Measurements from ENCODE around the gene FAM168A.
A peak's percentile ranks its signal among the peaks of the same experiment; 100 is the strongest.
"Not testable (repeated sequence)": the region's sequence is repeated elsewhere in the genome, so short reads cannot be mapped to it uniquely, and the experiment has no call there.

Gene FAM168A

DNA sequence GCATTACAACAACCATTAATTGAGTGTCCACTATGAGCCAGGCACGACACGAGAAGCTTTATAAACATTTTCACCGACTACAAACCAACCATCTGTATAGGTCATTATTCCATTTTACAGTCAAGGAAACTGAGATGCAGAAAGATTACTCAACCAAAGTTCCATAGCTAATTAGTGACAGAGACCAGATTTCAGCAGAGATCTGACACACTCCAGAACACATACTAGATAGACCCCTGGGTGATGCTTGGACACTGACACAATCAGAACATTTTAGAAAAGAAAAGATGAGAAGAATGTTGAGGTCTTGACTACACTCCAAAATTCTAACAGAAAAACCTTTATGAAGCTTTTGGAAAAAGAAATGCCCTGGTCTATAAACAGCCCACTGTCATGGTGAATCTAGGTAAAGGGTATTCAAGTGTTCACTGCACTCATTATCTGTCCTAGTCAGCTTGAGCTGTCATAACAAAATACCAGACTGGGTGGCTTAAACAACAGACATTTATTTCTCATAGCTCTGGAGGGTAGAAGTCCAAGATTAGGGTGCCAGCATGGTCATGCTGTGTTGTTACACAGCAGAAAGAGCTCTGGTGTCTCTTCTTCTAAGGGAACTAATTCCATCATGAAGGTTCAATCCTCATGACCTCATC, 132.8 kb downstream of the FAM168A start:
- DNase-seq = peak; percentile 21

- no peak for DNase-seq
Observed at GRCh38 chr11:73464347-73464746, 133.6 kb downstream of the FAM168A start.

DNA sequence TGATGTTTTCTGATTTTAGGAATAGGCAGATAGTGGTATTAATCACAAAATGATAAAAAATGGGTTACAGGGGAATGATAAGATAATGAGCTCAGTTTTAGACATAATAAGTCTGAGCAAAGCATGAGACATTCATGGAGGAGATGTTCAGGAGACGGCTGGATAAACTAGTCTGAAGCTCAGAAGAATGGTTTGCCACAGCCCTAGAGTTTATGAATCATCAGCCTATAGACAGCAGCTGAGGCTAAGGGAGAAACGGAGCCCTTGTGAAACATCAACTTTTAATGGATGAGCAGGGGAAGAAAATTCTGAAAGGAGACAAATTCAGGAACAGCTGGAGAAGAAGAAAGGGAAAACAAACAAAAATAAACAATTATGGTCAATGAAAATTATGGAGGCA, 134.6 kb downstream of the FAM168A start:
- peak; percentile 59 for DNase-seq

DNA sequence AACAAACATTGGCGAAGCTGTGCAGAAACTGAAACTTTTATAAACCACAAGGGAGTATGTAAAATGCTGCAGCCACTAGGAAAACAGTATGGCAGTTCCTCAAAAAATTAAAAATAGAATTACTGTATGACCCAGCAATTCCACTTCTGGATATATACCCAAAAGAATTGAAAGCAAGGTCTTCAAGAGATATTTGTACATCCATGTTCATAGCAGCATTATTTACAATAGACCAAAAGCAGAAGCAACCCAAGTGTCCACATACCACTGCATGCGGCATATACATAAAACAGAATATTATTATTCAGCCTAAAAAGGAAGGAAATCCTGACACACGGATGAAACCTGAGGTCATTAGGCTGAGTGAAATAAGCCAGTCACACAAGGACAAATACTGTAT, 135.9 kb downstream of the FAM168A start:
- no peak for DNase-seq

DNA sequence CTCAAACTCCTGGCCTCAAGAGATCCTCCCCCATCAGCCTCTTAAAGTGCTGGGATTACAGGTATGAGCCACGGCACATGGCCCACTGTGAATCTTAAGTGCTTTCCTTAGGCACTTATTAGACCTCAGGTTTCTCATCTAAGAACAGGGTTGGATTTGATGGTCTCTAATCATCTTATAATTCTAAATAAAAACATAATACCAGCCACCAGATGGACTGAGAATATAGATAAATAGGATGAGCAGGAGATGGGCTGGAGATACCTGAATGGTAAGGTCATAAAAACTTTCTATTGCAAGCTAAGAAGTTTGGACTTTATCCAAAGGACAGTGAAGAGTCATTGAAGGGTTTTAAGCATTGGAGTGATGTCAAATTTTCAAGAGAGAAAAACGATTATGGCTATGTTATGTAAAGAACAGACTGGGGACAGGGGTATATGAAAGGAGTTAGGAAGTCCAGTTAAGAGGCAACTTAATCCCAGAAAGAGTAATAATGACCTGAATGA, 136.5 kb downstream of the FAM168A start:
- DNase-seq = no peak

DNA sequence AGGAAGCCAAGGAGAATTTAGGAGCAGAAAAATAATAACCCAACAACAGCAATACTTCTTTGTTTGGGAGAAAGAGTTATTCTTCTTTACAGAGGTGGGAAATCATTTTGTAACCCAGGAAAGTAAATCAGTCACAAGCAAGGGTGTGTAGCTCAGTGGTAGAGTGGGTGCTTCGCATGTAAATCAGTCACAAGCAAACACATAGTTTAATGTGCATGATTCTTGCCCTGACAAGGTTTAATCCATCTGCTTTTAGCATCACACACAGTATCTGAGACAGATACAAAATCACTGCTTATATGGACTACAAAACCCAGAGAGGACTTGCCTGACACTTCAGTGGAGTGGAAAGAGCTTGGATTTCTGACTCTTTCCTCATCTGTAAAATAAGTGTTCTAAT, 139.7 kb downstream of the FAM168A start:
- DNase-seq = no peak

DNA sequence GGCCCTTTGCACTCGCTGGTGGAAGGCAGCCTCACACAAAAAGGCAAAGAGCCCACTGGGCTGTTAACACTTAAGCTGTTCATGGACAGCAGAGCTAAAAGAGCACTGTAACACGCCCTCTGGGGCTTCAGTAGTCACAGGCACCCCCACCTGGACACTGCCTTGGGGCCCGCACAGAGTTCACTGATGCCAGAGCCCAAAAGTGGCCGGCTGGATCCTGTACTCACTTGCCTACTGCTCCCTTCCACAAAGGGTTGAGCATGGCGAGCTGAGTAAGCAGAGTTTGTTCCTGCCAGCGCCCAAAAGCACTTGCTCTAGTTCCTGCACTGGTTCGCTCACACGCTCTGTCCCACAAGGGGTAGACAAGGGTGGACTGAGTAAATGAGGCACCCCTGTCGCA, 142.9 kb downstream of the FAM168A start:
- DNase-seq = no peak

- DNase-seq = no peak
Observed at GRCh38 chr11:73453562-73453961, 144.3 kb downstream of the FAM168A start.

DNA sequence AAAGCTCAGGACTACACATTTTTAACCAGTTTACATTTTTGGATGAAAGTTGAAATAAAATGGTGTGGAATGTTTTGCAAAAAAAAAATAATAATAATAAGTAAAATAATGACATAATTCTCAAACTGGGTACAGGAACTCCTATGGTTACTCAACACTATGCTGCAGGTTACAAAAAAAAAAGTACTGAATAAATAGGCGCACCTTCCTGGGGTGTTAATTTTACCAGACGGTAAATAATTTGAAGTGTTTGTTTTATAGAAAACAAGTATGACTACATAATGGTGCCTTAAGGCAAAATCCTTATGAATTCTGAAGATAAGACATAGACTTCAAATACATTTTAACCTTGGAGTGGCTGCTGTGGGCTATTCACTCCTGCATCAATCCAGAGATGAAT, 145.2 kb downstream of the FAM168A start:
- DNase-seq = no peak

DNA sequence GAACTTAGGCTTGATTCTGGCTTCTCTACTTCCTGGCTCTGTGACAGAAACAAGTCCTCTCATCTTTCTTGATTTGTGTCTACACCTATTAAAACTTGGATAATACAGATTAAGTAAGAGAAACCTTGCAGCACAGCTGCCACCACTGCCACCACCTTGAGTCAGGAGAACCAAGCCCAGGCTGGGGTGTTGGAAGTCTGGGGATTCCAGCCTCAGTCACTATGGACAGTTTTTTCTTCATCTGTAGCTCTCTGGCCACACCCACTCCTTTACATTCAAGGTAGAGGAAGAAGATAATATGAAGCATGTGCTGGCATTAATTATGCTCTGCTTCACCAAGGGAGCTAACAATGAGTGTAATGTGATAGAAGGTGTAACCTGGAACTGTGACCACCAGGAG, 146.0 kb downstream of the FAM168A start:
- DNase-seq = no peak

GRCh38 chr11:73446766-73447165, 151.1 kb downstream of the FAM168A start:
- DNase-seq = no peak

DNA sequence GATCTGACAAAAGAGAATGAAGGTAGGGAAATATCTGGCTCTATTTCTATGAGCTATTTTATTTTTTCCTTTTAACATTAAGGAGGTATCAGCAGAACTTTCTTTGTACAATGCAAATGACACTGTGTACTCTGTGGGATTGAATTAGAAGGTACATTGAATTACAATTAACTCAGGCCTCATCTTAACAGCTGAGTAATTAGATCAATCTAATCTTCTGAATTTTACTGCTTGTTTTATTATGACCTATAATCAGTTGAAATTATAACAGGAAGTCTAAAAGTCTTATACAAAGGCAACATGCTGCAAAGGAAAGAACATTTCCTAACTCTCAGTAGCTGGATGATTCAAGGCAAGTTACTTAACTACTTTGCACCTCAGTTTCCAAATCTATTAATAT, 151.9 kb downstream of the FAM168A start:
- DNase-seq = no peak

DNA sequence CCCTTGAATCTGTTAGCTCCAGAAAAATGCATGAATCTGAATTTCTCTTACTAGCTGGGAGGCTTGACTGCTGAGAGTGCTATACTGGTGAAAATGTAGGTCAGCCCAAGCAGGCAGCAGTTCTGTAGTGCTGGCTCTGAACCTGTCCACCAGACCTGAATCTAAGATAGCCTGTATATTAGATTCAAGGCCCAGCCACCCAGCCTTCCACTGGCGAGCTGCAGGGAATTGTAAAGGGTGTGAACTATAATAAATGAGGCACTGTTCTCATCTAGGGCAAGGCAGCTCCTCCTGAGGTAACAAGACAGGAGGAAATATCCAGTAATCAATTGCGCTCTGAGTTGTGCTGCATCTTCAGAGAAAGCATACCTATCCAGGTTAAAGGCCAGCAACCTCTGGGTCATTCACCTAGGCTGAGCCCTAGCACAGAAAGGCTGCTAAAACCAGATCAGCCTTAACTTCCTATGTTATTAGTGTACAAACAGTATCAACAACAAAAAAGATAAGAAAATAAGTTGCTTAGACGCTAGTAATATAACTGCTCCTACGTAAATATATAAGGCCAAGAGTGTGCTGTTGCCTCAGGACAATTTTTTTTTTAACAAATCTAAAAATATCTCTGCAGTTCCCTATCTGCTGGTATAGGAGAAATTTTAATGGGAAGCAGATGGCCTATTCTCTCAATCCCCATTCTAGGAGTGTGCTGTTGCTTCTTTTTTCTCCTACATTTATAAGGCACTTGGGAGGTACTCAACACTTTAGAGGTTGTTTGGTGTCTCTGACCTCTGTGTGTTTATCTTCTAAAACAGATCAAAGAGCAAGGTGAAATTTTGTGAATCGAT, 158.7 kb downstream of the FAM168A start:
- DNase-seq = peak; percentile 71

DNA sequence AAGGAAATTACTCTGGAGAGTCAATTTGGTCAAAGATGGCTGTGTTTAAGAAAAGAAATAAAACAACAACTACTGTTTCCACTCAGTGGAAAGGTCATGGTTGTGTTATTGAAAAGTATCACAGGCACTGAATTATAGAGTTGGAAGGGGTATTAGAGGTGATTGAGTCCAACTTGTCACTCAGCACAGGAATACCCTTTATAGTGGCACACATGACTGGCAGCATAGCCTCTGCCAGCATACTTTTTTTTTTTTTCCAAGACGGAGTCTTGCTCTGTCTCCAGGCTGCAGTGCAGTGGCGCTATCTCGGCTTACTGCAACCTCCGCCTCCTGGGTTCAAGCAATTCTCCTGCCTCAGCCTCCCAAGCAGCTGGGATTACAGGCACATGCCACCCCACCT, 161.1 kb downstream of the FAM168A start:
- DNase-seq = not testable (repeated sequence)

GRCh38 chr11:73431396-73431795, 166.5 kb downstream of the FAM168A start:
- DNase-seq = no peak

GRCh38 chr11:73430326-73430725, 167.6 kb downstream of the FAM168A start:
- no peak for DNase-seq

GRCh38 chr11:73429121-73429750, 168.7 kb downstream of the FAM168A start:
- peak; percentile 46 for DNase-seq

- no peak for DNase-seq
Observed at GRCh38 chr11:73428699-73429098, 169.2 kb downstream of the FAM168A start.

DNA sequence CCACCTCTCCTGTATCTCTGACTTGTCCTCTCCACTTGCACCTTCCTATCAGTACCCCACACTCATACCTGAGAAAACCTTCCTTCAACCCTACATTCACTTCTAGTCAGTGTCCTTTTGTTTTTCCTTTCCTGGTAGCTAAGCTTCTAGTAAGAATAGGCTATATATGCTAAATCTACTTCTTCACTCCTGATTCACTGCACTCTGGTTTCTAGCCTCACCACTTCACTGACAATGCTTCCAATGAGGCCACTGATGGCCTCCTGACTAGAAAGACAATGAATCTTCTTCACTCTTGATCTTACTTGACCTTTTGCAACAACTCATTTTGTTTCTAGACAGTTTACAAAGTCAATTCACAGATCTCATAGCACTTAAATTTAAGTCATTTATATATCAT, 169.7 kb downstream of the FAM168A start:
- DNase-seq = no peak

DNA sequence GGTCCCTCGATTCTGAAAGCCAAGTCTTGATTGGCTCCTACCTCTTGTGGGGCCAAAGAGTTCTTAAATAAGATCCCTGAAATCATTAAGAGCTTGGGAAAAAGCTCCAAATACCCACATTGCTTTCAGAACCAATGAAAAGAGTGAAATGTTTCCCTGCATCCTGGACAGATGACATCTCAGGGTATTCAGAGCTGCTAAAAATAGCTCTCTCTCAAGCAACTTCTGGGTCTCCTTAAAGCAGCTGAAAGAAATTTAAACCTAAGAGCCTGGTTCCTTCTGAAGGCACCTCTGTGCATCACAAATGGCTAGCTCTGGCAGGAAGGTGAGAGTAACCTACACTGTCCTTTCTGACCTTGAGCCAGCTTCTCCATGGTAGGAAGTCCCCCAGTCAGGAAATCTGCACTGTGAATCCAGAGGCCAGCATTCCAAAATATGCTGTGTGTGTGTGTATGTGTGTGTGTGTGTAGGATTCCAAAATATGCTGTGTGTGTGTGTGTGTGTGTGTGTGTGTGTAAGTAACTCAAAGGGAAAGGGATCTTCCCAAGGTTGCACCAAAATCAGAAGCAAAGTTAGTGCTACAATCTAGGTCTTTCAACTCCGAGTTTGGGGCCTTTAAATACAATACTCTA, 171.6 kb downstream of the FAM168A start:
- DNase-seq = peak; percentile 75

GRCh38 chr11:73425108-73425507, 172.8 kb downstream of the FAM168A start:
- DNase-seq = no peak

DNA sequence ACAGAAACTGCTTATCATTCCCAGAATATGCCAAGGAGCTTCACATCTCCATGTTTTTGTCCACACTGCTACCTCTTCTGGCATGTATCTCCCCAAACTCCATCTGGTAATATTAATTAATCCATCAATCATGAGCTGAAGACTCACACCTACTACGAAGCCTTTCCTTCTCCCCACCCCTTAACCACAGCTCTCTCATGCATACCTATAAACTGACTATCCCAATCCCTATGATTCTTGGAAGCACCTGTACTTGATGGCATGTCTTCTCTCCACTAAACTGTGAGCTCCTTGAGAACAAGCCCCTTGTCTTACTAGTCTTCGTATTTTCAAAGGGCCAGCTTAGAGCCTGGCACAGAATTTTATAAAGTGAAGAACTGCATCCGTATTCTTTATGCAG, 174.4 kb downstream of the FAM168A start:
- DNase-seq = no peak

- DNase-seq = no peak
Observed at GRCh38 chr11:73422886-73423285, 175.0 kb downstream of the FAM168A start.
